IMR-90 (cell line): ENCODE measurements around the gene MRPL45. TPM values are rescaled to one million over a fixed set of nuclear protein-coding genes. Genes with fewer than 3 reads are reported as not detected.
"Not testable (repeated sequence)": the region's sequence is repeated elsewhere in the genome, so short reads cannot be mapped to it uniquely, and the experiment has no call there.

ENCODE experiments used
- ATAC-seq: fragments of 200-7000 bp; cut with Tn5 transposase; 2 replicates; pipeline ENCODE4 v1.9.1; 2020; ENCODE audit warnings: low read depth, mild to moderate bottlenecking, moderate library complexity
- BruUV-seq: library from RNA; stranded (reverse); fragments of 400-500 nt; replicated peaks from 2 replicates; lab custom pipeline; 2021; lab: Mats Ljungman, UMichigan
- CTCF ChIA-PET: fragments of 300-600 bp; formaldehyde crosslinking; extraction: SDS; loops from one replicate; lab custom pipeline; 2021; ENCODE audit warnings: antibody characterized with exemption; lab: Yijun Ruan, JAX
- POLR2A ChIA-PET: fragments of 300-600 bp; sonication (Branson Sonifier 250); formaldehyde crosslinking; loops from one replicate; lab custom pipeline; 2022; ENCODE audit warnings: antibody characterized with exemption; ENCODE audit not compliant: unreplicated experiment; lab: Charles Lee
- DNase-seq: peaks from one replicate; pipeline ENCODE4 v3.0.0; 2013
- H2AFZ ChIP-seq: replicated peaks from 2 replicates; pipeline ENCODE3; 2013; ENCODE audit warnings: low read length, mild to moderate bottlenecking; ENCODE audit not compliant: poor library complexity
- H2AK5ac ChIP-seq: 2 replicates; pipeline ENCODE4 v1.6.1; 2013; ENCODE audit warnings: low read depth, low read length, inconsistent platforms
- H2AK9ac ChIP-seq: replicated peaks from 2 replicates; pipeline ENCODE3; 2013; ENCODE audit warnings: mild to moderate bottlenecking, low read depth, low read length, moderate library complexity; ENCODE audit not compliant: poor library complexity
- H2BK120ac ChIP-seq: 2 replicates; pipeline ENCODE4 v1.6.1; 2013; ENCODE audit warnings: low read depth, low read length, inconsistent platforms
- H2BK15ac ChIP-seq: 3 replicates; pipeline ENCODE4 v1.6.1; 2013; ENCODE audit warnings: low read depth, low read length, inconsistent platforms
- H2BK20ac ChIP-seq: 2 replicates; pipeline ENCODE4 v1.6.1; 2013; ENCODE audit warnings: low read depth, mild to moderate bottlenecking, inconsistent platforms, low read length, moderate library complexity
- H2BK5ac ChIP-seq: 2 replicates; pipeline ENCODE4 v1.6.1; 2013; ENCODE audit warnings: mild to moderate bottlenecking, low read depth, low read length, inconsistent platforms; ENCODE audit not compliant: poor library complexity, severe bottlenecking
- H3K14ac ChIP-seq: replicated peaks from 2 replicates; pipeline ENCODE4 v1.6.1; 2013; ENCODE audit warnings: low read depth, low read length, inconsistent platforms
- H3K18ac ChIP-seq: 2 replicates; pipeline ENCODE4 v1.6.1; 2013; ENCODE audit warnings: low read depth, low read length, control low read depth
- H3K23ac ChIP-seq: 2 replicates; pipeline ENCODE4 v1.6.1; 2013; ENCODE audit warnings: low read depth, low read length, inconsistent platforms
- H3K27ac ChIP-seq: 2 replicates; pipeline ENCODE4 v1.5.1; 2013; ENCODE audit warnings: mild to moderate bottlenecking, control low read depth, low read length; ENCODE audit not compliant: insufficient read depth
- H3K27me3 ChIP-seq: 2 replicates; pipeline ENCODE4 v1.6.1; 2013; ENCODE audit warnings: low read length; ENCODE audit not compliant: control insufficient read depth, insufficient read depth
- H3K36me3 ChIP-seq: 2 replicates; pipeline ENCODE4 v1.6.1; 2013; ENCODE audit warnings: low read length, mixed read lengths; ENCODE audit not compliant: control insufficient read depth, insufficient read depth
- H3K4ac ChIP-seq: 2 replicates; pipeline ENCODE4 v1.6.1; 2013; ENCODE audit warnings: low read depth, low read length, inconsistent platforms
- H3K4me1 ChIP-seq: 2 replicates; pipeline ENCODE4 v1.6.1; 2013; ENCODE audit warnings: low read length, mixed read lengths; ENCODE audit not compliant: control insufficient read depth, insufficient read depth
- H3K4me2 ChIP-seq: 2 replicates; pipeline ENCODE4 v1.6.1; 2013; ENCODE audit warnings: low read depth, mild to moderate bottlenecking, control low read depth, low read length, moderate library complexity
- H3K4me3 ChIP-seq: 2 replicates; pipeline ENCODE4 v1.5.1; 2013; ENCODE audit warnings: low read depth, mild to moderate bottlenecking, control low read depth, low read length, moderate library complexity; ENCODE audit not compliant: insufficient read depth
- H3K56ac ChIP-seq: 2 replicates; pipeline ENCODE4 v1.6.1; 2013; ENCODE audit warnings: low read length, inconsistent platforms; ENCODE audit not compliant: insufficient read depth; ENCODE audit errors: extremely low read depth
- H3K79me1 ChIP-seq, 2 experiments: 2 replicates each; pipeline ENCODE4 v1.6.1; 2013; ENCODE audit warnings: low read length in 2 of 2, inconsistent platforms in 1 of 2, low read depth in 1 of 2
- H3K9ac ChIP-seq: 2 replicates; pipeline ENCODE4 v1.6.1; 2013; ENCODE audit warnings: low read depth, low read length, control low read depth
- H3K9me1 ChIP-seq: 2 replicates; pipeline ENCODE4 v1.6.1; 2013; ENCODE audit warnings: low read length, inconsistent platforms; ENCODE audit not compliant: insufficient read depth
- H3K9me3 ChIP-seq: 2 replicates; pipeline ENCODE4 v1.6.1; 2013; ENCODE audit warnings: low read length; ENCODE audit not compliant: control insufficient read depth, insufficient read depth
- H4K20me1 ChIP-seq: 2 replicates; pipeline ENCODE4 v1.6.1; 2013; ENCODE audit warnings: low read length, inconsistent platforms; ENCODE audit not compliant: insufficient read depth
- H4K5ac ChIP-seq: 2 replicates; pipeline ENCODE4 v1.6.1; 2013; ENCODE audit warnings: mild to moderate bottlenecking, low read depth, low read length, control low read depth
- H4K8ac ChIP-seq, 2 experiments: 2 replicates each; pipeline ENCODE4 v1.6.1; 2013; ENCODE audit warnings: low read depth in 2 of 2, low read length in 2 of 2, control low read depth in 1 of 2, inconsistent platforms in 1 of 2
- H4K91ac ChIP-seq: 2 replicates; pipeline ENCODE4 v1.6.1; 2013; ENCODE audit warnings: low read depth, low read length, inconsistent platforms; ENCODE audit not compliant: insufficient read depth
- WGBS, 2 experiments: methylation state at CpG; one replicate each; pipeline versions ENCODE4 v1.1.5 to v1.1.7; 2013; ENCODE audit warnings: missing lambda C conversion rate in 2 of 2; ENCODE audit not compliant: insufficient read length in 1 of 2; ENCODE audit errors: extremely low coverage in 2 of 2; 5-methylcytosine and 5-hydroxymethylcytosine counted together
- dilution Hi-C: fragments of 300-500 bp; cut with HindIII; formaldehyde crosslinking; loops from one replicate; pipeline ENCODE4 v1.14.3; 2018; ENCODE audit warnings: low sequenced_read_pairs; ENCODE audit not compliant: unreplicated experiment
- in situ Hi-C: fragments of 300-500 bp; cut with MboI; formaldehyde crosslinking; loops from 3 replicates; pipeline ENCODE4 v1.14.3; 2019; ENCODE audit warnings: low sequenced_read_pairs, inconsistent platforms, mixed read lengths
- intact Hi-C: fragments of 100-400 bp; cut with micrococcal nuclease; formaldehyde crosslinking; loops from 2 replicates; pipeline ENCODE4 v1.10.0; 2022
- polyA plus RNA-seq, 3 experiments: library from polyadenylated mRNA; depleted of rRNA; stranded (reverse); fragments of >200 nt; gene quantifications; 2 replicates each; pipeline ENCODE4 v1.2.3, GENCODE V29; 2012; ENCODE audit warnings: low replicate concordance in 1 of 3
- total RNA-seq: library from RNA; depleted of rRNA; stranded (reverse); fragments of >200 nt; gene quantifications from 2 replicates; pipeline ENCODE4 v1.2.3, GENCODE V29; 2012

MRPL45 gene
- total and polyA plus RNA-seq, 2 of the 4 experiments (the other 2 are of a cell fraction) = 39.6 to 46.8 TPM

DNA sequence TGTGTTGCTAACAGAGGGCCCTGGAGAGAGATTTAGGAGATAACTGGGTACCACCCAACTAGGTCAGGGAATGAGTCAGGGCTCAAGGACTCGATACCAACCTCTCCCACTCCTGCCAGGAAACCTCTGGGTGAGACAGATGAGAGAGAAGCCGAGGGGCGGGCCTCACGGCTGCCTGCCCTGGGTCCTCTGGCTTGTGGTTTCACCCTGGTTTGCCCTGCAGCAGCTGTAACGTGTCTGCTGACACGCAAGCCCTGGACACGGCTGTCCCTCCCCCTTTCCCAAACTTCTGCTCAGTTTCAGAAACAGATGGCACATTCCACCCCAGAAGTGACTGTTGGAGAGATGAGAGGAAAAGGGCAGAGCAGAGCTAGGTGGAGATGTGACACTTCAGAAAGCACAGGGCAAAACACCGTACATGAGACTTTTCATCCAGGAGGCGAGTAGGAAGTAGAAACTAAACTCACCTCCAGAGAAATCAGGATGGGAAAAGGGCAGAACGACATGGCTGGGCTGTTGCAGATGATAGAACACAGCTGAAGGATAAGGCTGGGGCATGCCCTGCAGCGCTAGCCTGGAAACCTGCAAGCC lies 10.4 kb upstream of the MRPL45 start:
- Histone ChIP-seq H2BK120ac (peak overlapping the region; percentile 86), H2BK5ac (peak overlapping the region; percentile 85), H4K8ac (peak overlapping the region in 1 of 2 experiments; percentile 92; a peak in 2 of 4 replicates), H3K27ac (peak overlapping the region; percentile 92; the same call in 1 of the 2 replicates), H4K91ac (peak overlapping the region; percentile 44), H3K18ac (peak overlapping the region; percentile 79), H2BK15ac (peak overlapping the region; percentile 92; the same call in 1 of the 3 replicates), H2AK5ac (peak overlapping the region; percentile 1; the same call in 1 of the 2 replicates), H4K5ac (0 out of 2 replicates have a peak overlapping the region, but pooled peaks have one; percentile 26), H3K9ac (peak overlapping the region; percentile 50; the same call in 1 of the 2 replicates), H2BK20ac (peak overlapping the region; percentile 93), H3K4me2 (peak overlapping the region; percentile 95), H3K14ac (peak overlapping the region; percentile 76; the same call in 1 of the 2 replicates), H3K4ac (peak overlapping the region; percentile 69)
- H2AFZ ChIP-seq, H3K4me1 ChIP-seq, H3K36me3 ChIP-seq, POLR2A ChIA-PET, H3K27me3 ChIP-seq, H3K4me3 ChIP-seq, BruUV-seq, CTCF ChIA-PET, H2AK9ac ChIP-seq, H3K56ac ChIP-seq, dilution Hi-C loops, intact Hi-C loops, H3K9me1 ChIP-seq, H4K20me1 ChIP-seq, H3K79me1 ChIP-seq, H3K23ac ChIP-seq, H3K9me3 ChIP-seq: not testable (repeated sequence)
- peak; percentile 93 for ATAC-seq
- DNase-seq = peak; percentile 55
- in situ Hi-C loops = loop anchor here (25.0 kb wide), 1 partner anchor 649 kb away; the partner anchor contains the start of gene DDX52
- WGBS, 2 experiments = 0% methylated on average over 1 of the region's 11 CpGs; no CpG with 5 or more reads in 1 of the 2 experiments
